ENCODE measurements around the gene UQCRC1.

Gene UQCRC1

DNA sequence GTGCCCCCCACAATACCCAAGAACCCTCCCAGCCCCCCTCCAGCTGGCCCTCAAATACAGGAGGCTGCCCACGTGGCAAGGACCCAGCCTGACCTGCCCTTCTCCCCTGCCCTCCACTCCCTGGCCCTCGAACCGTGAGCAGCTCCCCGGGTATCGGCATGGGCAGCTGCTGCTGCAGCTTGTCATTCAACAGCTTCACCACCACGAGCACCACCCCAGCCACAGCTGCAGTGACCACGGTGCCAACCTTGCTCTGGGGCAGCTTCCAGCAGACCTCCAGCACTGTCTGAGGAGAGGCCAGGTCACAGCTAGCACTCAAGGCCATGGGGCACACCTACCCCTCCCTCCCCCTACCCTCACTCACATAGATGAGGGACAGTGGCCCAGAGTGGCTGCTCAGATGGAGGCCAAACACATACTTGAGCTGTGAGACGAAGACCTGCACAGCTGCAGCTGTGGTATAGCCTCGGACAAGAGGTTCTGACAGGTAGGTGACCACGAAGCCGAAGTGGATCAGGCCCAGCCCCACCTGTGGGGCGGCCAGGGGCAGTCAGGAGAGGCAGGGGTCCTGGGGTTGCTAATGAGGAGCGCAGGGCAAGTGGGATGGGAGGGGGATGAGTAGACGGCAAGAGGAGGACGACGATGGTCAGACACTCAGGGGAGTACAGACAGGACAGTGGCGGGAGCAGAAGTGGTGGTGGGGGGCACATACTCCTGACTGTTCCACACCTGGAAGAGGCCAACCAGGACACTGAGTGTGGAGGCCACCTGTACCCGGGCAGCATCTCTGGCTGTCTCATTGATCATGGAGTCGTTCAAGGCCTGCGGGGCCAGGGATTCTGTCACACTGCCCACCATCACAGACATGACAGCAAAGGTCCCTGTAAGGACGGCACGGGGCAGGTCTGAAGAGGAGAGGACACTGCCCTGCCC, 22.3 kb upstream of the UQCRC1 start:
- H3K9me3 ChIP-seq (ENCODE audit: low read length): no peaks in the 10 kb centered on the region
- H3K27me3 ChIP-seq (ENCODE audit: control insufficient read depth in 1 of 2, insufficient read depth in 2 of 2, low read length in 2 of 2): no peaks in the 10 kb centered on the region
- H3K36me3 ChIP-seq (ENCODE audit: insufficient read depth, low read length): peaks cover 43% of the 10 kb centered on the region
- H3K4me3 ChIP-seq (ENCODE audit: low read depth in 1 of 2, low read length in 2 of 2): no peak overlapping the region
- H3K27ac ChIP-seq (ENCODE audit: low read depth, low read length): no peak overlapping the region
- peaks cover 18% of the 10 kb centered on the region for H3K4me1 ChIP-seq (ENCODE audit: insufficient read depth, low read length)
- H3K9ac ChIP-seq (ENCODE audit: low read length): no peak overlapping the region

DNA sequence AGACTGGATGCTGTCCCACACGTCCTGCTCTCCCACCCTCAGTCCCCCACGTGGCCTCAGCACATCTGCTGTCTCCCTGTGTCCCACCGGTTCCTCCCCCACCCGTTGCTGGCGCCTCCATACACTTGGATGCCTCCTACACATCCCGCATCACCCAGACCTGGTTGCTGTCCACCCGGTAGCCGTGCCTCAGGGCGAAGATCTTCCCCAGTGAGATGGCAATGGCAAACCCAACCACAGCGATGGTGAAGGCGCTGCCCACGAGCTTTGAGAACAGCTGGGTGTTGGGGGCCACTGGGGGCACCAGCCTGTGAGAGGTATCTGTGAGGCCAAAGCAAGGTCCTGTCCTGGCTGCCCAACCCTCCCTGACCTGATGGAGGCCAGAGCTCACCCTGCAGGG, 21.4 kb upstream of the UQCRC1 start:
- Histone ChIP-seq H3K27ac (ENCODE audit: low read depth, low read length) (no peak overlapping the region), H3K9ac (ENCODE audit: low read length) (no peak overlapping the region), H3K4me1 (ENCODE audit: insufficient read depth, low read length) (peaks cover 10% of the 10 kb centered on the region), H3K27me3 (ENCODE audit: control insufficient read depth in 1 of 2, insufficient read depth in 2 of 2, low read length in 2 of 2) (no peaks in the 10 kb centered on the region), H3K36me3 (ENCODE audit: insufficient read depth, low read length) (peaks cover 46% of the 10 kb centered on the region), H3K9me3 (ENCODE audit: low read length) (no peaks in the 10 kb centered on the region), H3K4me3 (ENCODE audit: low read depth in 1 of 2, low read length in 2 of 2) (no peak overlapping the region)

DNA sequence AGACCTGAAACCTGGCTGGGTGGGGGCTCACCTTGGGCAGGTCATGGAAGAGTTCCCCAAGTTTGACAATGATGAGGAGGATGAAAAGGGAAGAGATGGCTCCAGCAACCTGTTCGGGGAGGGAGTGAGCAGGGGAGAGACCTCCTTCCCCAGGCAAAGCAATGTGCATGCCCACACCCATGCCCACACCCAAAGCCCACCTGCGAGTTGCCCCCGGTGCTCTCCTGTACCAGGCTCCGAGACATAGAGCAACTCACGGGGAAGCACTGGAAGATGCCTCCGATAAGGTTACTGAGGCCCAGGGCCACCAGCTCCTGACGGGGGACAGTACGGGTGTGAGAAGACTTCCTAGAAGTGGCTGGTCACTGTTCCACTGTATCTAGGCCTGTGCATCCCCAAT, 21.0 kb upstream of the UQCRC1 start:
- H3K9me3 ChIP-seq (ENCODE audit: low read length): no peaks in the 10 kb centered on the region
- H3K27me3 ChIP-seq (ENCODE audit: control insufficient read depth in 1 of 2, insufficient read depth in 2 of 2, low read length in 2 of 2): no peaks in the 10 kb centered on the region
- H3K4me1 ChIP-seq (ENCODE audit: insufficient read depth, low read length): peaks cover 10% of the 10 kb centered on the region
- no peak overlapping the region for H3K4me3 ChIP-seq (ENCODE audit: low read depth in 1 of 2, low read length in 2 of 2)
- H3K36me3 ChIP-seq (ENCODE audit: insufficient read depth, low read length): peaks cover 46% of the 10 kb centered on the region
- no peak overlapping the region for H3K27ac ChIP-seq (ENCODE audit: low read depth, low read length)
- no peak overlapping the region for H3K9ac ChIP-seq (ENCODE audit: low read length)

DNA sequence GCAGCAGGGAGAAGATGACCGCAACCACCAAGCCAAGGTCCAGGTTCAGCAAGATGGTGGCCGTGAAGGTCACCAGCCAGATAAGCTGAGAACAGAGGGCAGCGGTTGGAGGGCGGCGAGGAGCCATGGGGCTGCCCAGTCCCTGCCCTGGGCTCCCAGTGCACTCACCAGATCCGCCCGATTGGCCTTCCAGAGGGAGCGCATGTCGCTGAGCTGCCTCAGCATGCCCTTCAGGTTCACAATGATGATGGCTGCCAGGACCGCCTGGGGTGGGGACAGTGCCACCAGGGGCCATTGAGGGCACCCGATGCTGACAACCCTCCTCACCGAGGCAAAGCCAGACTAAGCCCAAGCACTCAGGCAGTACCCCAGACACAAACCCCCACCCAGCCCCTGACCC, 20.4 kb upstream of the UQCRC1 start:
- no peak overlapping the region for H3K9ac ChIP-seq (ENCODE audit: low read length)
- no peak overlapping the region for H3K4me3 ChIP-seq (ENCODE audit: low read depth in 1 of 2, low read length in 2 of 2)
- no peaks in the 10 kb centered on the region for H3K27me3 ChIP-seq (ENCODE audit: control insufficient read depth in 1 of 2, insufficient read depth in 2 of 2, low read length in 2 of 2)
- H3K4me1 ChIP-seq (ENCODE audit: insufficient read depth, low read length): peaks cover 10% of the 10 kb centered on the region
- H3K27ac ChIP-seq (ENCODE audit: low read depth, low read length): no peak overlapping the region
- peaks cover 46% of the 10 kb centered on the region for H3K36me3 ChIP-seq (ENCODE audit: insufficient read depth, low read length)
- no peaks in the 10 kb centered on the region for H3K9me3 ChIP-seq (ENCODE audit: low read length)

DNA sequence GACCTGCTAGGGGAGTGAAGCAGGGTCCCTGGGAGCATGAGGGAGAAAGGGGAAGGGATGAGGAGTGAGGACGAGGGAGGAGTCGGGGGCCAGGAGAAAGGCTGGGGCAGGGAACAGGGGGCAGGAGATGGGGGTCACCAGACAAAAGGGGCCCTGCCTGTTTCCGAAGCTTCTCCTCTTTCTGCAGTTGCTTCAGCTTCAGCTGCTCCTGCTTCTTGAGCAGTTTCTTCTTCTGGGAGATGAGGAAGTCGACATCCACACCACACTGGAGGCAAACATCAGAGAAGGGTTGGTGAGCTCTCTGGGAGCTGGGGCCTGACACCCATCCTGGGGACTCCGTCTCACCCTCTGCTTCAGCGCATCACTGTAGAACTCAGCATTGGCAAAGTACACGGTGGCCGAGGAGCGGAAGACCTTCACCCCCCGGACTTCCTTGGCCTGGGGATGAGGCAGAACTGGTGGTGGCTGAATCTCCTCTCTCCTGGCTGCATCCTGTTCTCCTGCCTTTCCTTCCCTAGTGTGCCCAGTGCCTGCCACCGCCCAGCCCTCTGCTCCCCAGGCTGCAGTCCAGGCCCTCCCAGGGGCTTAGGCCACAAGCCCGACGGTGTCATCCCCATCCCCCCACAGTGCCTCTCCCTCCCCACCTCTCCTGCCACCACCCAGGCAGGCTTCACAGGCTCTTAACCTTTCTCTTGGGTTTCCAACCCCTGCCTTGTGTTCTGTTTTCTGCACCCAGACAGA, 19.0 kb upstream of the UQCRC1 start:
- no peaks in the 10 kb centered on the region for H3K27me3 ChIP-seq (ENCODE audit: control insufficient read depth in 1 of 2, insufficient read depth in 2 of 2, low read length in 2 of 2)
- no peaks in the 10 kb centered on the region for H3K4me1 ChIP-seq (ENCODE audit: insufficient read depth, low read length)
- H3K4me3 ChIP-seq (ENCODE audit: low read depth in 1 of 2, low read length in 2 of 2): no peak overlapping the region
- H3K9ac ChIP-seq (ENCODE audit: low read length): no peak overlapping the region
- H3K27ac ChIP-seq (ENCODE audit: low read depth, low read length): no peak overlapping the region
- H3K9me3 ChIP-seq (ENCODE audit: low read length): no peaks in the 10 kb centered on the region
- peaks cover 46% of the 10 kb centered on the region for H3K36me3 ChIP-seq (ENCODE audit: insufficient read depth, low read length)

DNA sequence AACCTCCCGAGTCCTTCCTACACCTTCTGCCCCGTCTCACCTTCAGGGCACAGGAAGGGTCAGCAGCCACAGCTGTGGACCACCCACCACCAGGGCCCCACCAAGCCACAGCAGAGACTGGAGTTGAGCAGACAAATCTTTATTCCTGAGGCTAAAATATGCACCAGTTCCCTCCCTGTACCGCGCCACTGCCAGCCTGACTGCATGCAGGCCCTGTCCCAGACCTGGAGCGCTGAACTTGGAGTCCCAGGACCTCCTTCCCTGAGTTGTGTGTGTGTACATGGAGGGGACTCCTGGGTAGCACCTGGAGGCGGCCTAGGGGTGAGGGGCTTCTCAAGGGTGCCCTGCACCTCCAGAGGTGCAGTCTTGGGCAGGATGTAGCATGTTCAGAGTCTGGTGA, 16.2 kb upstream of the UQCRC1 start:
- Histone ChIP-seq H3K27me3 (ENCODE audit: control insufficient read depth in 1 of 2, insufficient read depth in 2 of 2, low read length in 2 of 2) (no peaks in the 10 kb centered on the region), H3K4me3 (ENCODE audit: low read depth in 1 of 2, low read length in 2 of 2) (no peak overlapping the region), H3K9me3 (ENCODE audit: low read length) (no peaks in the 10 kb centered on the region), H3K27ac (ENCODE audit: low read depth, low read length) (no peak overlapping the region), H3K36me3 (ENCODE audit: insufficient read depth, low read length) (peaks cover 27% of the 10 kb centered on the region), H3K9ac (ENCODE audit: low read length) (no peak overlapping the region), H3K4me1 (ENCODE audit: insufficient read depth, low read length) (no peaks in the 10 kb centered on the region)

DNA sequence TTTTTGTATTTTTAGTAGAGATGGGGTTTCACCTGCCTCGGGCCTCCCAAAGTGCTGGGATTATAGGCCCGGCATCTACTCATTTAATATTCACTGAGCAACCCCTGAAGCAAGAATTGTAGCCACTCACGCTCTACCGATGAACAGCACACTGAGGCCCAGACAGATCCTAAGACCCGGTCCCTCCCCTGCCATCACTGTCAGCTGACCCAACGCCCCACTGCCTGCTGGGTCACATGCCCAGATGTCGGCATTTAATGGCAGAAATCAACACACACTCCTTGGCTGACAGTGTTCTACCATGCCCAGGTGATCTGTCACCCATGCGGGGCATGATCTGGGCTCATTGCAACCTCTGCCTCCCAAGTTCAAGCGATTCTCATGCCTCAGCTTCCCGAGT, 15.3 kb upstream of the UQCRC1 start:
- H3K36me3 ChIP-seq (ENCODE audit: insufficient read depth, low read length): peaks cover 21% of the 10 kb centered on the region
- H3K4me1 ChIP-seq (ENCODE audit: insufficient read depth, low read length): no peaks in the 10 kb centered on the region
- no peaks in the 10 kb centered on the region for H3K9me3 ChIP-seq (ENCODE audit: low read length)
- H3K9ac ChIP-seq (ENCODE audit: low read length): no peak overlapping the region
- H3K27ac ChIP-seq (ENCODE audit: low read depth, low read length): no peak overlapping the region
- H3K4me3 ChIP-seq (ENCODE audit: low read depth in 1 of 2, low read length in 2 of 2): no peak overlapping the region
- no peaks in the 10 kb centered on the region for H3K27me3 ChIP-seq (ENCODE audit: control insufficient read depth in 1 of 2, insufficient read depth in 2 of 2, low read length in 2 of 2)

DNA sequence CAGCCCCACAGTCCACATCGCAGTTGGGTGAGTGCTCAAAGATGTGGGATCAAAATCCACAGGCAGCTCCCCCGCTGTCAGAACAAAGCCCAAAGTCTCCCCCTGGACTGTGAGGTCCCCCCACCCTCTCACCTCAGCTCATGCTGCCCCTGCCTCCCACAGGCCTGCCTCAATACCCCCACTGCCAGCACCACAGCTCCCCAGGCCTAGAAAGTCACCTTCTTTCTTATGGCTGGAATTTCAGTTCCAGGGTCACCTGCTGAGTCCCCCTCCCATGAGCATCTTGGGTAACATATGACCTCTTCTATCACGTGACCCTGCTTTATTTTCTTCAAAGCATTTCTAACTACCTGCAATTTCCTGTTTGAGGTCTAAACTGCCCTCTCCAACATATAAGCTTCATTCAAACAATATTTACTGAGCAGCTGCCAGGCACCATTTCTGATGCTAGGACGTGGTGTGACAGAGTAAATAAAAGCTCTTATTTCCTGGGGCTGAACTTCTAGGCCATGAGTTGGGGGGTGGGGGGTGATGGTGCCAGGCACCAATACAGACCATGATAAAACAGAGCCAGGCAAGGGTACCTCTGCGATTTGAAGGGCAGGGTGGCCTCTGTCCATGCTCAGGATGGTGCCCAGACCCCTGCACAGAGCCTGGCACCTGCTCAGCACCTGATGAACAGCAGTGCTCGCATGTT, 14.6 kb upstream of the UQCRC1 start:
- H3K4me3 ChIP-seq (ENCODE audit: low read depth in 1 of 2, low read length in 2 of 2): no peak overlapping the region
- H3K4me1 ChIP-seq (ENCODE audit: insufficient read depth, low read length): no peaks in the 10 kb centered on the region
- peaks cover 16% of the 10 kb centered on the region for H3K36me3 ChIP-seq (ENCODE audit: insufficient read depth, low read length)
- no peak overlapping the region for H3K9ac ChIP-seq (ENCODE audit: low read length)
- no peaks in the 10 kb centered on the region for H3K9me3 ChIP-seq (ENCODE audit: low read length)
- H3K27ac ChIP-seq (ENCODE audit: low read depth, low read length): no peak overlapping the region
- H3K27me3 ChIP-seq (ENCODE audit: control insufficient read depth in 1 of 2, insufficient read depth in 2 of 2, low read length in 2 of 2): no peaks in the 10 kb centered on the region

DNA sequence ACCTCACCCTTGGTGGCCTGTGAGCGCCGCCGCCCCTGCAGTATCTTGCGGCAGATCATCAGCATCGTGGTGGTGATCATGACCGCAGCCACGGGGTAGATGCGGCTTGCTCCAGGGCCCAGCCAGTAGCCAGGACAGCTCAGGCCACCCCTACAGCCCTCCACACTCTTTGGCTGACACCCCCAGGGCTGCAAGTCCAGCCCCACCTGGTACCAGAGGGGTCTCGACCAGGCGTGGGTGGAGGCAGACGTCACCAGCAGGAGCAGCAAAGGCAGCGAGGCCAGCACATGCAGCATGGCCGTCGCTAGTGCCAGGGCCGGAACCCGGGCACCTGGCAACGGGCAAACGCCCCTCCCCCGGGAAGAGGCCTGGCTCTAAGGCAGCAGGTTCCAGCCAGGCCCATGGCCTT, 12.0 kb upstream of the UQCRC1 start, which contains the start of gene TMEM89:
Gene TMEM89, minus strand, starts transcription at position 309 of the 409 bp plus-strand sequence. Its CDS starts 13 bp downstream, at position 296.
- no peaks in the 10 kb centered on the region for H3K36me3 ChIP-seq (ENCODE audit: insufficient read depth, low read length)
- H3K27ac ChIP-seq (ENCODE audit: low read depth, low read length): no peak within 1 kb of the TSS
- no peak within 1 kb of the TSS for H3K4me3 ChIP-seq (ENCODE audit: low read depth in 1 of 2, low read length in 2 of 2)
- no peaks in the 10 kb centered on the region for H3K4me1 ChIP-seq (ENCODE audit: insufficient read depth, low read length)
- peaks cover 6% of the 10 kb centered on the region for H3K9me3 ChIP-seq (ENCODE audit: low read length)
- H3K27me3 ChIP-seq (ENCODE audit: control insufficient read depth in 1 of 2, insufficient read depth in 2 of 2, low read length in 2 of 2): no peaks in the 10 kb centered on the region
- H3K9ac ChIP-seq (ENCODE audit: low read length): no peak within 1 kb of the TSS

DNA sequence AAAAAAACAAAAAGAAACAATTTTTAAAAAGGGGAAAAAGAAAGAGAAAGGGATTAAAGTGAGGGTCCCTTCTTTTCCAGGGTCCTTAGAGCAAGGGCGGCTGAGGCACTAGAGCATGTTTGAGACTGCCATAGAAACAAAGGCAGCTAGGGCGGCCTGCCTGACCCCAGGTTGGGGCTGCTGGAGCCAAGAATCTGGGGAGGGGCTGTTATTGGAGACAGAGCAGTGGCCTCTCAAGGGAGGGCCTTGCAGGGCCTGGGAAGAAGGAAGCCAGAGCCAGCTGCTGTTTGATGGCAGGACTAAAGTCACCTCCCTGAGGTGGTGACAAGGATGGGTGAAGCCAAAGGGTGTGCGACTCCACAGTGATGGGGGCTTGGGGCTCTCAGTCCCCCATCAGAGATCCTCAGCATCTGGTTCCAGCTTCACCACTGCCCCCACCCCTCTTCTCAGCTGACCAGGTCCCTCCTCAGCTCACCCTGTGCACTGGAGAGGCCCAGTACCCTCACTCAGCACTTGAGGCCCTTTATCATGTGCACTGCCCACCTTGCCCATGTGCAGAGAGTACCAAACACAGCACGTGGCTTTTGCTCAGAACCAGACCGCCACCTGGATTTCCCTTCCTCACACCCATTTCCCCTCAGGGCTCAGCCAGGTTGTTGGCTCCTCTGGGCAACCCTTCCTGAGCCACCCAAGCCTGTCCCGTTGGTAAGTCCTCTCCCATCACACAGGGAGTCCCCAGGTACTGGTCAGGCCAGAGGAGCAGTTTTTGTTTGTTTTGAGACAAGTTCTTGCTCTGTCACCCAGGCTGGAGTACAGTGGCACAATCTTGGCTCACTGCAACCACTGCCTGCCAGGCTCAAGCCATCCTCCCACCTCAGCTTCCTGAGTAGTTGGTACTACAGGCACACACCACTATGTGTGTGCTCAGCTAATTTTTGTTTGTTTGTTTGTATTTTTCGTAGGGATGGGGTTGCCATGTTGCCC, 10.4 kb upstream of the UQCRC1 start:
- no peaks in the 10 kb centered on the region for H3K27me3 ChIP-seq (ENCODE audit: control insufficient read depth in 1 of 2, insufficient read depth in 2 of 2, low read length in 2 of 2)
- H3K4me3 ChIP-seq (ENCODE audit: low read depth in 1 of 2, low read length in 2 of 2): no peak overlapping the region
- H3K27ac ChIP-seq (ENCODE audit: low read depth, low read length): no peak overlapping the region
- H3K9ac ChIP-seq (ENCODE audit: low read length): no peak overlapping the region
- H3K9me3 ChIP-seq (ENCODE audit: low read length): peaks cover 6% of the 10 kb centered on the region
- H3K36me3 ChIP-seq (ENCODE audit: insufficient read depth, low read length): no peaks in the 10 kb centered on the region
- H3K4me1 ChIP-seq (ENCODE audit: insufficient read depth, low read length): no peaks in the 10 kb centered on the region
